ENCODE results near the gene GSTO2.

- TF ChIP-seq CTCF (tag by site-specific recombination; IDR thresholded peaks at IDR 0.05) (no peak), ZNF747 (tag by site-specific recombination; IDR thresholded peaks at IDR 0.05) (no peak), ZSCAN23 (tag by site-specific recombination; IDR thresholded peaks at IDR 0.05) (no peak), INSM2 (tag by site-specific recombination; IDR thresholded peaks at IDR 0.05) (no peak), ZNF704 (tag by site-specific recombination; IDR thresholded peaks at IDR 0.05) (no peak)
Observed at GRCh38 chr10:104332243-104333031, 63.5 kb downstream of the GSTO2 start.
